ENCODE data around the gene TMX2.
A peak's percentile ranks its signal among the peaks of the same experiment; 100 is the strongest.
"Not testable (repeated sequence)": the region's sequence is repeated elsewhere in the genome, so short reads cannot be mapped to it uniquely, and the experiment has no call there.

The TMX2 gene

GRCh38 chr11:57716726-57717125, 4.3 kb downstream of the TMX2 start:
- DNase-seq: not testable (repeated sequence)

- DNase-seq: no peak
Observed at GRCh38 chr11:57727185-57727584, 14.8 kb downstream of the TMX2 start.

DNA sequence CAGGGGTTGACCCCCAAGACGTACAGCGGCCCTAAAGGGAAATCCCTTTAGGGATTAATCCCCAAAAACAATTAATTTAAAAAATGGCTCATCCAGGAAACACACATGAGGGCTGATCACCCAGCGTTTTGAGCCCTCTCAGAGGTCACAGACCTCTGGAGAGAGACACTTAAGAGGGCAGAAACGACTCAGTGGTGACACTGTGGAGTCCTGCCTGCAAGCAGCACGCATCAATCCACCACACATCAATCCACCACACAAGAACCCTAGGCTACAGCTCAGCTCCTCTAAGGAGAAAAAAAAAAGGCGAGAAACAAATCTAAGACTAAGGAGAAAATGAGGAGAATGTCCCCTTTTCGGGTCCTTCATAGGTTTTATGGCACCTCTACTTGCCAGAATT, 16.4 kb downstream of the TMX2 start:
- no peak for DNase-seq

GRCh38 chr11:57729479-57729878, 17.1 kb downstream of the TMX2 start:
- DNase-seq: peak; percentile 51 to 73

- DNase-seq: no peak
Observed at GRCh38 chr11:57732661-57733060, 20.3 kb downstream of the TMX2 start.

- DNase-seq: peak; percentile 19 to 45
Observed at GRCh38 chr11:57735619-57736298, 23.4 kb downstream of the TMX2 start.

- DNase-seq: peak; percentile 97 to 99
Observed at GRCh38 chr11:57741132-57742086, 29.0 kb downstream of the TMX2 start, which contains the start of gene SELENOH. TSS of gene SELENOH (plus strand) at chr11:57741491. CDS start at chr11:57741596, 105 bp downstream.

DNA sequence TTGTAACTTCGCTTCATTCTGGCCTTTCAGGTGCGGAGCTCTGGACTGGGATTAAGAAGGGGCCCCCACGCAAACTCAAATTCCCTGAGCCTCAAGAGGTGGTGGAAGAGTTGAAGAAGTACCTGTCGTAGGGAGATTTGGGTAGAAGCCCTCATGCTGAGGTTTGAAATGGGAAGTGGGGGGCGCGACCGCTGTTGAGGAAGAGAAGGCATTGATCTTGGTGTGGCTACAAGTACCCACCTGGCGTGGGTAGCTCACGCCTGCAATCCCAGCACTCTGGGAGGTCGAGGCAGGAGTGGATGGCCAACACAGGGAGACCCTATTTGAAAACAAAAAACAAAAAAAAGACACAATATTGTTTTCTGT, 29.7 kb downstream of the TMX2 start:
- no peak for DNase-seq

DNA sequence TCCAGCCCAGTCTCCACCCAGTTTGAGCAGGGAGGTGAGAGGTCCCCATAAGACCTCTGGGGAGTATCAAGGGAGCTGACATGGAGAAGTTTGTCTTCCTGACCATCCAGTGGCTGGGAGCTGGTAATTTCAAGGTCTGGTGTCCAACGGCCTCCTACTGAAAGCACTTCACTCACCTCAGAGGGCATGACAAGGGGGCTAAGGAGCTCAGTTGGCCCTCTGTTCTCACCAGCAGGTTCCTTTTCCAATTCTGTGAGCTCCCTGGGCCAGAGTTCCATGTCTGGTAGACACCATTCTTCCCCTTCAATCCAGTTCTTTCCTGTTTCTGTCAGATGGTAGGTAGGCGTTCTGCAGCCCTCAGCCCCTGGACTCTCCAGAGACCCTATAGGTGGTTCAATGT, 32.0 kb downstream of the TMX2 start:
- DNase-seq: no peak

GRCh38 chr11:57745206-57745605, 32.8 kb downstream of the TMX2 start:
- DNase-seq: no peak

DNA sequence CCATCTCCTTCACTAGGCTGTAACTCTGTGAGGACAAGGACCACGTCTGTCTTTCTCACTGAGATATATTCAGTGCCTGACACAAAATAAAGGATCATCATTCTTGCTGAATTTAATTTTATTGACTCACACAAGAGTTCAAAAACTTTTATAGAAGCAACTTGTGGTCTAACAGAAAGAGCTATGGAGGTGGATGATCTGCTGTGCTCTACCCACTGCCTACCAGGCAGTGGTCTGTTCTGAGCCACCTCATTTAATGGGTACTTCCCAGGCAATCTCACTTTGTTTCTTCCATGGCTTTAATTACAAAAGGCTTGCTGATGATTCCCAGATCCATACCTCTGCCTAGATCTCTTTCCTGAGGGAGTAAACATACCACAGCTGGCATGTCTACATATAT, 34.5 kb downstream of the TMX2 start:
- no peak for DNase-seq

- no peak for DNase-seq
Observed at GRCh38 chr11:57751176-57751575, 38.8 kb downstream of the TMX2 start.

DNA sequence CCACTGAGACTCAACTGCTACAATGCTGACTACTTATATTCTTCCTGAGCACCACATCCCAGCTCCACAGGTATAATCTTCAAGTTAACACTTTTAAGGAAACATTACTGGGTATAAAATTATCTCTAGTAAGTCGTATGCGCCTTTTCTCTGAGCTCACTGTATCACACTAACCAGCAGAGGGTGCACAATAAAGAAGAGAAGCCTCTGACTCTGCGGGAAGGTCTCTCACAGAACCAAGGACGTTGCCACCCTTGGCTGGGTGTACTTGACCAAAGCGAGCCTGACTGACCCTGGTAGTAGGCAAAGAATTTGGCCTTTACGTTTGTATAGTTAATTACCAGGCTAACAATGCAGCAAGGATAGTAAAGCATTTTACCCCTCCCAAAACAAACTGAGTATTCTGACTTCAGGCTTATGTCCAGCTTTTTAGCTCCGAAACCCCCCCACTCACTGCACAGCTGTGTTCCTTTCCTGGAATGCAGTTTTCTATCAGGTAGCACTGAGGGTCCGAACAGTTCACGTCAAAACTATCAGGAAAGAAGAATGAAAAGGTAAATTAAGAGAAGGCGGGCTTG, 39.4 kb downstream of the TMX2 start, which contains the start of gene BTBD18:
Gene BTBD18 (minus strand): TSS at position 144 of the 578 bp plus-strand sequence. CDS start 631 bp downstream, outside the sequence.
- DNase-seq: peak; percentile 11 to 67

GRCh38 chr11:57752954-57753353, 40.6 kb downstream of the TMX2 start:
- DNase-seq: no peak

GRCh38 chr11:57758174-57758573, 45.8 kb downstream of the TMX2 start:
- DNase-seq: no peak

GRCh38 chr11:57761301-57762234, 49.2 kb downstream of the TMX2 start, which contains the start of gene CTNND1:
TSS of gene CTNND1 (plus strand) at chr11:57761802. CDS start at chr11:57791479, 29,677 bp downstream.
- peak; percentile 97 for DNase-seq

DNA sequence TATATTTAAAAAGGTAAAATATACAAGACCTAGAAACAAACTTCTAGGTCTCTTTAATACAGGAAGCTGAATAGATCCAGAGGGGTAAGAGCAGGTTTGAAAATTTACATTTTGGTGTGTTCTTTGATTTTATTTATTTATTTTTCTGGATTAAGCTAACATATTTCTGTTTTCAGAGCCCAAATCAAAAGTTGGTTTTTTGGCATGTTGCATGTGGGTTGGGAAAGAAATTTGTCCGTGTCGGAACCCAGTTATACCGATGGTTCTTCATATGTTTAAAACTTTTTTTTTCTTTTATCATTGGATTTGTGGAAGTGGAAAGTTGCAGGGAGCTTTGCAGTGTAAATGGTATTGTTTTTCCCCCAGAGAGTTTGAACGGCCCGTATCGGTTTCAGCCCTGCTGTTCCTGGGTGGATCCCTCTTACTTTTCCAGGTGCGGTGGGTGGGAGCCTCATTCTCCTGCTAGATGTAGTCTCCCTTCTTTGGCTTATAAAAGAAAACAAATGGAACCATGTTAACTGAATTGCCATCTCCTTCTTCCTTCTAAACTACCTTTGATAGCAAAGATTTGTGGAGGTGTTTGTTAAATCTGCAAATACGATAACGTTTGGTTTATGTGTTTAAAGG, 50.0 kb downstream of the TMX2 start:
- peak in 1 of 2 experiments; percentile 54 for DNase-seq

- DNase-seq: peak; percentile 50 to 59
Observed at GRCh38 chr11:57763568-57763967, 51.2 kb downstream of the TMX2 start.

- DNase-seq: no peak
Observed at GRCh38 chr11:57764021-57764420, 51.6 kb downstream of the TMX2 start.

DNA sequence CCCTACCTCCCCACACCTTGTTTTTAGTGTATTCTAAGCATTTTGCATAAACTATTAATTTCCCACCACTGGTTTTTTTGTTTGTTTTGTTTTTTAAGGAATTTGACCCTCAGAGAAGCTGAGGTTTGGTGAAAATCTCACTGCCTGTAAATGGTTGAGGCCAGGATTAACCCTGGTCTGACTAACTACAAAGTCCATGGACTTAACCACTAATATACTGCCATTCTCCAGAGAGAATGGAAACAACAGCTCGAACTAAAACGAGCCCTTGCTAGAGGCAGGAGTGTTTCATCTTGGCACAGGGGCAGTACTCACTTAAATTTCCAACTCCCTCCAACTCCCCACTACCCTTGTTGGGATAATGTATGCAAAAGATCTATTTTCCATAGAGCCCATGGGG, 52.2 kb downstream of the TMX2 start:
- peak; percentile 49 to 72 for DNase-seq

GRCh38 chr11:57764972-57765371, 52.6 kb downstream of the TMX2 start:
- peak in 1 of 2 experiments; percentile 60 for DNase-seq

DNA sequence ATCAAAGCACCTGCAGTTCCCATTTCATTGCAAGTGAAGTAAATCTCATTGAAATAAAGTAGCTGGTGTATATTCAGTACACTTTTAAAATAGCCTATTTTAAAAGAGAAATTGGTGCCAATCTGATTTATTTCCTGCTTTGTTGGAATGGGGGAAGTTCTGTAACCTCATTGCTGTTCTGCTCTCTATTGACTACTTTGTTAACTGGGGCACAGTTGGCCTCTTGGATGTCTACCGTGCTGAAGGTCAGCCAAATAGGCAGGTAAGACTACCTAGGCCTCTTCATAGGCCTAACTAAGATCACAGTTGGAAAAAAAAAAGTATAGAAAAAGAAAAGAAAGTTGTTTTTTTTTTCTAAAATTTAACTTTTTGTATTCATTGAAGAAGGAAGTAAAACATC, 58.4 kb downstream of the TMX2 start:
- DNase-seq: no peak
